Cardiac septum (tissue), 1 donor: ENCODE data around the gene DST. TPM values are rescaled to one million over a fixed set of nuclear protein-coding genes. Genes with fewer than 3 reads are reported as not detected.
"Not testable (repeated sequence)": the region's sequence is repeated elsewhere in the genome, so short reads cannot be mapped to it uniquely, and the experiment has no call there.

ENCODE experiments used
- DNase-seq: peaks from one replicate; pipeline ENCODE4 v3.0.0-alpha.2; 2020; ENCODE audit warnings: low spot score
- intact Hi-C: fragments of 100-400 bp; cut with DNase I; formaldehyde crosslinking; loops from one replicate; pipeline ENCODE4 v1.14.0; 2022
- total RNA-seq: library from RNA; stranded (reverse); fragmentation: NEBNext Ultra II Directional; extraction: Animal tissue kit (Norgen Biotek cat#: 25700); gene quantifications from one replicate; pipeline ENCODE4 v1.2.1, GENCODE V29; 2021
- donor health status: DM: no; HTN: no; CAD: no.

DST gene
- total RNA-seq, 1 donor from 2014 or later: 457 TPM

- intact Hi-C loops: no loop called here
- DNase-seq: no peak
Measured at GRCh38 chr6:56667336-56667735, 24.6 kb upstream of the DST start.

- intact Hi-C loops: no loop called here
- no peak for DNase-seq
Measured at GRCh38 chr6:56664029-56664428, 21.3 kb upstream of the DST start.

GRCh38 chr6:56663344-56663743, 20.7 kb upstream of the DST start:
- no peak for DNase-seq
- intact Hi-C loops: no loop called here

- DNase-seq, intact Hi-C loops: not testable (repeated sequence)
Measured at GRCh38 chr6:56661338-56661737, 18.6 kb upstream of the DST start.

- DNase-seq: no peak
- intact Hi-C loops: no loop called here
Measured at GRCh38 chr6:56660381-56660730, 17.7 kb upstream of the DST start.

GRCh38 chr6:56659721-56660380, 17.2 kb upstream of the DST start:
- intact Hi-C loops: no loop called here

GRCh38 chr6:56658326-56658725, 15.6 kb upstream of the DST start:
- no peak for DNase-seq

More at GRCh38 chr6:56659721-56660380, 17.2 kb upstream of the DST start:
- no peak for DNase-seq

GRCh38 chr6:56657354-56657753, 14.7 kb upstream of the DST start:
- intact Hi-C loops: no loop called here
- no peak for DNase-seq

More at GRCh38 chr6:56658326-56658725, 15.6 kb upstream of the DST start:
- intact Hi-C loops: no loop called here

- intact Hi-C loops: no loop called here
- DNase-seq: no peak
Measured at GRCh38 chr6:56656466-56656865, 13.8 kb upstream of the DST start.

GRCh38 chr6:56655996-56656395, 13.3 kb upstream of the DST start:
- no peak for DNase-seq
- intact Hi-C loops: no loop called here

GRCh38 chr6:56655249-56655648, 12.6 kb upstream of the DST start:
- no peak for DNase-seq
- intact Hi-C loops: no loop called here

GRCh38 chr6:56652994-56653393, 10.3 kb upstream of the DST start:
- intact Hi-C loops: no loop called here
- DNase-seq: no peak

- DNase-seq: no peak
- intact Hi-C loops: no loop called here
Measured at GRCh38 chr6:56652231-56652630, 9.5 kb upstream of the DST start.

- intact Hi-C loops: no loop called here
- no peak for DNase-seq
Measured at GRCh38 chr6:56650191-56650590, 7.5 kb upstream of the DST start.

GRCh38 chr6:56649782-56650181, 7.1 kb upstream of the DST start:
- intact Hi-C loops: no loop called here
- DNase-seq: no peak

- DNase-seq: no peak
- intact Hi-C loops: no loop called here
Measured at GRCh38 chr6:56649053-56649769, 6.5 kb upstream of the DST start.

- intact Hi-C loops: no loop called here
- no peak for DNase-seq
Measured at GRCh38 chr6:56647172-56647762, 4.6 kb upstream of the DST start.

- DNase-seq: no peak
- intact Hi-C loops: no loop called here
Measured at GRCh38 chr6:56644366-56644765, 1.7 kb upstream of the DST start.

GRCh38 chr6:56643379-56644089, 845 bp upstream of the DST start:
- intact Hi-C loops: no loop called here
- no peak for DNase-seq

- DNase-seq: no peak
- intact Hi-C loops: no loop called here
Measured at GRCh38 chr6:56640374-56640773, 2.3 kb downstream of the DST start.
